GM12872 (cell line): ENCODE data around the gene BEAN1.

Source experiments
- CTCF ChIP-seq: IDR thresholded peaks from 3 replicates; pipeline ENCODE4 v1.5.1; 2011; ENCODE audit warnings: low read depth, mild to moderate bottlenecking, low read length, moderate library complexity; ENCODE audit not compliant: insufficient read depth

Gene BEAN1

GRCh38 chr16:66431760-66432159 is 4.7 kb downstream of the BEAN1 start:
- TF ChIP-seq CTCF: no peak

GRCh38 chr16:66432429-66432828 is 5.3 kb downstream of the BEAN1 start:
- TF ChIP-seq CTCF: no peak

GRCh38 chr16:66434619-66435430 is 7.7 kb downstream of the BEAN1 start:
- no peak for TF ChIP-seq CTCF

- no peak for TF ChIP-seq CTCF
Measured at GRCh38 chr16:66435896-66436295, 8.8 kb downstream of the BEAN1 start.

- no peak for TF ChIP-seq CTCF
Measured at GRCh38 chr16:66437391-66437945, 10.4 kb downstream of the BEAN1 start.

GRCh38 chr16:66438536-66438935 is 11.4 kb downstream of the BEAN1 start:
- TF ChIP-seq CTCF: no peak

- TF ChIP-seq CTCF: no peak
Measured at GRCh38 chr16:66439051-66439730, 12.1 kb downstream of the BEAN1 start.
